ENCODE measurements around the gene CDK6. TPM values are rescaled to one million over a fixed set of nuclear protein-coding genes. Genes with fewer than 3 reads are reported as not detected.

CDK6 gene
- total RNA-seq, 1 experiment from 2014 or later: 10.5 TPM

DNA sequence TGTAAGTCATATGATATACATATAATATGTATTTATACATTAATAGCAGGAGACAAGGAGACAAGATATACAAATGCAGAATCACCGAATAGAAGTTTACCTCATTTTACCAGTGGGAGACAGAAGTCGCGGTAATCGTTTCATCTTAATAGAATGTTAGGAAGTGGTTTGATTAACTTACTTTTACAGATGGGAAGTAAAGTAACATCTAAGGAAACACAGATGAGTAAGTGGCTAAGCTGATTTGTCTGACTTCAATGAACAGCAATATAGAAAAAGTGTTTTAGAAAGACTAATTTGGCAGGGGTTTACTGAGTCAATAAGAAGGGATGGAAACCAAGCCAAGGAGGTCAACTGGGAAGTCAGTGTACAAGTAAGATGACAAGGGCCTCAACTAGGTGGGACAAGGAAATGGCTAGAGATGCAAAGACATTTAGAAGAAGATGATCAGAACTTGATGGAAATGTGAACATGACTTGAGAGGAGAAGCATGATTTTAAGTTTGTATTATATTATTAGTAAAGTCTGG is 210.0 kb downstream of the CDK6 start:
- ChIA-PET CTCF (no interaction called here), POLR2A (ENCODE audit: low non-redundant PET) (no interaction called here)
- H3K27ac ChIP-seq (ENCODE audit: low read depth, low read length, poor library complexity, severe bottlenecking): no peak overlapping the region
- H3K36me3 ChIP-seq (ENCODE audit: insufficient read depth, low read length, poor library complexity, severe bottlenecking): no peaks in the 10 kb centered on the region
- intact Hi-C loops (cut with micrococcal nuclease; ENCODE audit: unreplicated experiment): loop anchor here (10.0 kb wide), 1 partner anchor 608 kb away; the partner anchor contains the start of gene VPS50
- DNase-seq (ENCODE audit: low spot score): no peak
- no peaks in the 10 kb centered on the region for H3K27me3 ChIP-seq (replicated peaks; ENCODE audit: insufficient read depth, low read depth, low read length, poor library complexity)
- TF ChIP-seq, protein P1, sequence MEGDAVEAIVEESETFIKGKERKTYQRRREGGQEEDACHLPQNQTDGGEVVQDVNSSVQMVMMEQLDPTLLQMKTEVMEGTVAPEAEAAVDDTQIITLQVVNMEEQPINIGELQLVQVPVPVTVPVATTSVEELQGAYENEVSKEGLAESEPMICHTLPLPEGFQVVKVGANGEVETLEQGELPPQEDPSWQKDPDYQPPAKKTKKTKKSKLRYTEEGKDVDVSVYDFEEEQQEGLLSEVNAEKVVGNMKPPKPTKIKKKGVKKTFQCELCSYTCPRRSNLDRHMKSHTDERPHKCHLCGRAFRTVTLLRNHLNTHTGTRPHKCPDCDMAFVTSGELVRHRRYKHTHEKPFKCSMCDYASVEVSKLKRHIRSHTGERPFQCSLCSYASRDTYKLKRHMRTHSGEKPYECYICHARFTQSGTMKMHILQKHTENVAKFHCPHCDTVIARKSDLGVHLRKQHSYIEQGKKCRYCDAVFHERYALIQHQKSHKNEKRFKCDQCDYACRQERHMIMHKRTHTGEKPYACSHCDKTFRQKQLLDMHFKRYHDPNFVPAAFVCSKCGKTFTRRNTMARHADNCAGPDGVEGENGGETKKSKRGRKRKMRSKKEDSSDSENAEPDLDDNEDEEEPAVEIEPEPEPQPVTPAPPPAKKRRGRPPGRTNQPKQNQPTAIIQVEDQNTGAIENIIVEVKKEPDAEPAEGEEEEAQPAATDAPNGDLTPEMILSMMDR (conservative IDR thresholded peaks at IDR 0.05; ENCODE audit: low read depth, low read length): no peak
- no peak for TF ChIP-seq EZH2 (IDR thresholded peaks at IDR 0.05; ENCODE audit: borderline replicate concordance, low read depth, low read length, poor library complexity, severe bottlenecking)
- H3K4me1 ChIP-seq (ENCODE audit: insufficient read depth, low read length, poor library complexity, severe bottlenecking): peaks cover 11% of the 10 kb centered on the region
- peaks cover 4% of the 10 kb centered on the region for H3K9me3 ChIP-seq (ENCODE audit: low read depth, low read length, poor library complexity, severe bottlenecking)
- no TSS peak for BruUV-seq (replicated peaks)
- no peak overlapping the region for H3K4me3 ChIP-seq (ENCODE audit: low read depth, low read length, poor library complexity, severe bottlenecking)

DNA sequence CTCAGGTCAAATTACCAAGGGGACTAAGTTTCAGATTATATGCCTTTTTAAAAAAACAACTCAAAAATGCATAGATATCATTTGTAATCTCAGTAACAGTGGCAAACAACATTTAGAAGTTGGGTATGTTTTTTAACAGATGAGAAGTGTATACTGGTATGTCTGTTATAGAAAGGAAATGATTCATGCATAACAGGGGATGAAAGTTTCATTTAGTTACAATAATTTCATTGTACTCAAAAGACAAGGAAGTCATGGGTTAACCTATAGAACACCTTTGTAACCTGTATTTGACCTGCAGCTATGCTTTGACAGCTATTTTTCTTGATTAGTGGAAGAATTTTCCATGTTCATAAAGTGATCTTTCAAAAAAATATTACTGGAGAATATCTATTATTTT is 210.8 kb downstream of the CDK6 start:
- CTCF ChIA-PET: no interaction called here
- POLR2A ChIA-PET (ENCODE audit: low non-redundant PET): no interaction called here
- H3K4me1 ChIP-seq (ENCODE audit: insufficient read depth, low read length, poor library complexity, severe bottlenecking): peaks cover 14% of the 10 kb centered on the region
- H3K4me3 ChIP-seq (ENCODE audit: low read depth, low read length, poor library complexity, severe bottlenecking): no peak overlapping the region
- BruUV-seq (replicated peaks): no TSS peak
- H3K27ac ChIP-seq (ENCODE audit: low read depth, low read length, poor library complexity, severe bottlenecking): no peak overlapping the region
- TF ChIP-seq, protein P1 (conservative IDR thresholded peaks at IDR 0.05; ENCODE audit: low read depth, low read length): no peak
- no peak for TF ChIP-seq EZH2 (IDR thresholded peaks at IDR 0.05; ENCODE audit: borderline replicate concordance, low read depth, low read length, poor library complexity, severe bottlenecking)
- H3K27me3 ChIP-seq (replicated peaks; ENCODE audit: insufficient read depth, low read depth, low read length, poor library complexity): no peaks in the 10 kb centered on the region
- no peak for DNase-seq (ENCODE audit: low spot score)
- intact Hi-C loops (cut with micrococcal nuclease; ENCODE audit: unreplicated experiment): loop anchor here (10.0 kb wide), 1 partner anchor 609 kb away; the partner anchor contains the start of gene VPS50
- peaks cover 4% of the 10 kb centered on the region for H3K9me3 ChIP-seq (ENCODE audit: low read depth, low read length, poor library complexity, severe bottlenecking)
- H3K36me3 ChIP-seq (ENCODE audit: insufficient read depth, low read length, poor library complexity, severe bottlenecking): no peaks in the 10 kb centered on the region

DNA sequence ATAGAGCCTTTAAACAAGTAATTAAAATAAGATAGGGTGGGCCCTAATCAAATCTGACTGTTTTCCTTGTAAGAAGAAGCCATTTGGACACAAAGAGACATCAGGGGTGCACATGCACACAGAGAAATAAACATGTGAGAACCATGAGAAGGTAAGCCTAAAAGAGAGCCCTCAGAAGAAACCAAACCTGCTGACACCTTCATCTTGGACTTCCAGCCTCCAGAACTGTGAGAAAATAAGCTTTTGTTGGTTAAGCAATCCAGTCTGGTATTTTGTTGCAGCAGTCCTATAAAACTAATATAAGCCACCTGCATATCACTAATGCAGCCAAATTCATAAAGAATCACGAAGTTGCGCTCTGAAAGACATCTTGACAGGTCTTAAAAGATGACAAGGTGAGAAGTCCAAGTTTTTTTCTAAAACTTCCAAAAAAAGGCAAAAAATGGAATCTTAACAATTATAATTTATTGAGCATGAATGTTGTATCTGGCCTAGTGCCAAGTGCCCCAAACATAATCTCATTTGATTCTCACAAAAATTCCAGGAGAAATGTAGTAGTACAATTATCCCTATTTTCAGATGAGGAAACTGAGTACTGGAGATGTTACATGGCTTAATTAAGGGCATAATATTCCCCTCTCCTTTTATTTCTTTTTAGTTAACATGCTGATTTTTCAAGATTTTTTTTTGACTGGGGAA is 211.9 kb downstream of the CDK6 start:
- no peaks in the 10 kb centered on the region for H3K36me3 ChIP-seq (ENCODE audit: insufficient read depth, low read length, poor library complexity, severe bottlenecking)
- CTCF ChIA-PET: no interaction called here
- POLR2A ChIA-PET (ENCODE audit: low non-redundant PET): no interaction called here

More for the DNA sequence above, 211.9 kb downstream of the CDK6 start:
- Histone ChIP-seq H3K27me3 (replicated peaks; ENCODE audit: insufficient read depth, low read depth, low read length, poor library complexity) (no peaks in the 10 kb centered on the region), H3K4me1 (ENCODE audit: insufficient read depth, low read length, poor library complexity, severe bottlenecking) (peaks cover 14% of the 10 kb centered on the region), H3K4me3 (ENCODE audit: low read depth, low read length, poor library complexity, severe bottlenecking) (no peak overlapping the region), H3K27ac (ENCODE audit: low read depth, low read length, poor library complexity, severe bottlenecking) (no peak overlapping the region), H3K9me3 (ENCODE audit: low read depth, low read length, poor library complexity, severe bottlenecking) (peaks cover 4% of the 10 kb centered on the region)
- intact Hi-C loops (cut with micrococcal nuclease; ENCODE audit: unreplicated experiment): loop anchor here (5.0 to 10.0 kb wide), 2 partner anchors 68 to 610 kb away; partner anchors contain the start of gene VPS50
- DNase-seq (ENCODE audit: low spot score): no peak
- TF ChIP-seq, protein P1 (conservative IDR thresholded peaks at IDR 0.05; ENCODE audit: low read depth, low read length): no peak
- no peak for TF ChIP-seq EZH2 (IDR thresholded peaks at IDR 0.05; ENCODE audit: borderline replicate concordance, low read depth, low read length, poor library complexity, severe bottlenecking)
- BruUV-seq (replicated peaks): no TSS peak

Measured in A673 (cell line).